GM18861 (cell line): Measurements from ENCODE around the gene DGCR2.
"Not testable (repeated sequence)": the region's sequence is repeated elsewhere in the genome, so short reads cannot be mapped to it uniquely, and the experiment has no call there.

ENCODE experiments used
- ATAC-seq: cut with Tn5 transposase; IDR thresholded peaks from one replicate; pipeline ENCODE4 v1.9.1; 2021; ENCODE audit not compliant: unreplicated experiment

The DGCR2 gene

GRCh38 chr22:19085233-19085718, 36.9 kb downstream of the DGCR2 start:
- ATAC-seq: no peak

GRCh38 chr22:19084586-19084985, 37.6 kb downstream of the DGCR2 start:
- not testable (repeated sequence) for ATAC-seq

- not testable (repeated sequence) for ATAC-seq
Measured at GRCh38 chr22:19084126-19084525, 38.1 kb downstream of the DGCR2 start.

DNA sequence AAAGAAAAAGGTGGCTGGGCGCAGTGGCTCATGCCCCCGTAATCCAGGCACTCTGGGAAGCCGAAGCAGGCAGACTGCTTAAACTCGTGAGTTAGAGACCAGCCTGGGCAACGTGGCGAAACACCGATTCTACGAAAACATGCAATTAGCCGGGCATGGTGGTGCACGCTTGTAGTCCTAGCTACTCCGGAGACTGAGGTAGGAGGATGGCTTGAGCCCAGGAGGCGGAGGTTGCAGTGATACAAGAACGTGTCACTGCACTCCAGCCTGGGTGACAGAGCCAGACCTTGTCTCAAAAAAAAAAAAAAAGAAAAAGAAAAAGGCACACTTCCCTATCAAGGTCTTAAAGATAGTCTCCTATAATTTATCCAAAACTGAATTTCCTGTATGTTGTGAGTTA, 39.4 kb downstream of the DGCR2 start:
- ATAC-seq: no peak

DNA sequence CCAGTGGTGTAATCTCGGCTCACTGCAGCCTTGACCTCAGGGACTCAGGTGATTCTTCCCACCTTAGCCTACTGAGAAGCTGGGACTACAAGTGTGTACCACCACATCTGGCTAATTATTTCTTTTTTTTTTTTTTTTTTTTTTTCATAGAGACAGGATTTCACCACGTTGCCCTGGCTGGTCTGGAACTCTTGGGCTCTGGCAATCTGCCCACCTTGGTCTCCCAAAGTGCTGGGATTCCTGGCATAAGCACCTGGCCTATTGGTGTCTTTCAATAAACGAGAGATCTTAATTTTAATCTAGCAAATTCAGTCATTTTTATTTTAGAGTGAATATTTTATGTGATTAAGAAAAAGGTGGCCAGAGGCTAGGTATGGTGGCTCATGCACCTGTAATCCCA, 40.1 kb downstream of the DGCR2 start:
- no peak for ATAC-seq

GRCh38 chr22:19081351-19081750, 40.9 kb downstream of the DGCR2 start:
- no peak for ATAC-seq

- ATAC-seq: no peak
Measured at GRCh38 chr22:19080853-19081252, 41.4 kb downstream of the DGCR2 start.

DNA sequence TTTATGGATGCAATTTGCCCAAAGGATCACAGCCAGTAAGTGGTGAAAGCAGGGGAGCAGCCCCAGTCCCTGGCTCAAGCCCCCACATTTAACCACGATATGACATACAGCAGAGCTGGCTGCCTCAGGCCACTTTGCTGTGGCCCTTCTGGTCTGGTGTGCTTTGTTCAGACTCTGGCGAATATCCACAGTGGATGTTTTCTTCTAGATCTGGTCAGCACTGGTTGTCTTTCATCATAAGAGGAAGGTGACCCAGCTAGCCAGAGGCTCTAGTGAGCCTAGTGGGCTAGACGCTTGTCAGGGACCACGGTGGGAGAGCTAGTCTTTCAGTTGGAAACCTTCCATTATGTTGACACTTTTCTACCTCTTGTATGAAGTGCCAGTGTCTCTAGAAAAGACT, 42.5 kb downstream of the DGCR2 start:
- no peak for ATAC-seq

GRCh38 chr22:19075404-19075803, 46.8 kb downstream of the DGCR2 start:
- ATAC-seq: no peak

- ATAC-seq: not testable (repeated sequence)
Measured at GRCh38 chr22:19072853-19073252, 49.4 kb downstream of the DGCR2 start.

DNA sequence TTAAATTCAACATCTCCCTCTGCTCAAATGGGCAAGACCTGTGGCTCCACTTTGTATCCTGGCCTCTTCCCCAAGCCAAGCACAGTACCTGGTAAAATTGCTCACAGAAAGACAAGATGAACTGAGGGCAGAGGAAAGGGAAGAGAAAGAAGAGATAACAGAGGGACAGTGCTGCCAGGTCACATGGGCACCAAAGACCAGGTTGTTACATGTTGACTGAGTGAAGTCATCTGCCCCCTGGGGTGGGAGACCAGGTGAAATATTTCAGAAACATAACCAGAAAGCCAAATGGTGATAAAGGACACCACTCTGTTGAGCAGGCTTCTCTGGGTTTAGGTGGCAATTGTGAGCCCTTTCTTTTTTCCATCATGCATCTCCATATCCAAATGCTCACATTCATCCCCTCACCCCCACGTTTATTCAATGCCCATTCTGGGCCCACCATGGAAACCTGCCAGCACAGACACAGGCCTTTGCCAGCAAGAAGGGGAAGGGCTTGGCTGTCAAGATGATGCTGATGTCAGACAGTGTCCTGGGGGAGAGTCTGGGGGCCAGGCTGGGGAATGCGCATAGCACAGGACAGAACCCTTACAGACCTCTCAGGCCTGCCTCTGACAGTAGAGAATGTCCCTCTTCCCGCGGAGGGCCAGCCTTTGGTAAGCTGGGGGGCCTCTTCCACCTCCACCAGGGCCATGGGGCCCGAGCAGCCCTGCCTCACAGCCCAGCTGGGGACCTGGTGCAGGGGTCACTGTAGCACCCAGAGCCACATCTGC, 51.6 kb downstream of the DGCR2 start:
- ATAC-seq: no peak

- no peak for ATAC-seq
Measured at GRCh38 chr22:19069451-19069850, 52.8 kb downstream of the DGCR2 start.

GRCh38 chr22:19068784-19069271, 53.4 kb downstream of the DGCR2 start:
- ATAC-seq: no peak

DNA sequence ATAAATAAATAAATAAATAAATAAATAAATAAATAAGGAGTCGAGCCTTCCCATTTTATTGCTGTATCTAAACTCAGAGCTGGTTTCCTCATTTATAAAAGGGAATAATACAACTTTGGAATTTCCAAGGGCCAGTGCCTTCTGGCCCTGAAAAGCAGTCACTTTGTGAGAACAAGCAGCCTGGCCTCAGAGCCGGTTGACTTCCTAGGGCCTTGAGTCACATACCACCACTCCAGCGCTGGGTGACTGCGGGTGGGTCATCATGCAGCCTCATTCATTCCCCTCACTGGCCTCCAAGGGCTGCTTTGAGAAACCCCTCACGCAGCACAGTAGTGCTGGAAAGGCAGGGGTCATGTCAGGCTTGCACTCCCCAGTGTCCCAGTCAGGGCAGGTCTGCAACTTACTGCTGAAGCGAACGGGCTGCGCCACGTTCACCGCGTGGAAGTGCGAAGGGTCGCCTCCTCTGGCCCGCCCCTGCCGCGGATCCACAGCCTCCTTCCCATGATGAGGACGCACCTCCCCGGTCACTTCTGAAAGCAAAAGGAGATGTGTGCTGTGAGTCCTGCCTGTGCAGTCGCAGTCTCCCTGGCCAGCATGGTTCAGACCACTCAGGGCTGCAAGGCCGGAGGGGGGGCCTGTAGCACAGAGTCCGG, 54.4 kb downstream of the DGCR2 start:
- no peak for ATAC-seq

- no peak for ATAC-seq
Measured at GRCh38 chr22:19066531-19067271, 55.5 kb downstream of the DGCR2 start.

DNA sequence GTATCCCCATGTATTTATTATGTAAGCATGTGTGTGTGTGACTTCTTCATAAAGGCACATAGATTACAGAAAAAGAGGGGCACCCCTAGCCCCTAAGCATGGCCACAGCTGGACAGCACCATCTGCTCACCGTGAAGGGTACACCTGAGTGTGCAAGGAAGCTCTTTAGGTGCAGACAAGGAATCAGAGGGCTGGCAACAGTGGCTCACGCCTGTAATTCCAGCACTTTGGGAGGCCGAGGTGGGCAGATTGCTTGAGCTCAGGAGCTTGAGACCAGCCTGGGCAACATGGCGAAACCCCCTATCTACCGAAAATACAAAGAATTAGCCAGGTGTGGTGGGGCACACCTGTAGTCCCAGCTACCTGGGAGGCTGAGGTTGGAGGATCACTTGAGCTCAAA, 56.3 kb downstream of the DGCR2 start:
- ATAC-seq: no peak

GRCh38 chr22:19065298-19065859, 56.8 kb downstream of the DGCR2 start:
- no peak for ATAC-seq

- no peak for ATAC-seq
Measured at GRCh38 chr22:19064354-19065054, 57.7 kb downstream of the DGCR2 start.

GRCh38 chr22:19063581-19064353, 58.4 kb downstream of the DGCR2 start:
- ATAC-seq: no peak

DNA sequence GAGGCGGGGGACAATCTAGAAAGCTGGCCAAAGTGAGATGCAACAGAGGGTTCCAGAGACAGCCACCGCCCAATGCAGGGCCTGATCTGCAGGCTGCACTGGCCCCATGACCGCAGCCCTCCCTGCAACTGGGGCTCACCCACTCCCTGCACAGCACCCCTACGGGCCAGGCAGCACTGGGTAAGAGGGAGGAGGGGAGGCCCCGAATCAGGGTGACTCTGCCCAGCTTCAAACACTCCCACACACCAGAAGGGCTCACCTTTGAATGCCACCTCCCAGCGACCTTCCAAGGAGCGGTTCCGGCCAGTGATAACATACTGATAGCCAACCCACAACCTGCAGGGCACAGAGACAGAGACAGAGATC, 59.3 kb downstream of the DGCR2 start:
- no peak for ATAC-seq
